Large intestine (tissue), 3 donors: ENCODE data around the gene MMP12. TPM values are rescaled to one million over a fixed set of nuclear protein-coding genes. Genes with fewer than 3 reads are reported as not detected.

ENCODE experiments used
- DNase-seq, 2 donors: peaks; one replicate each; pipeline versions ENCODE4 v3.0.0 to v3.0.0-alpha.2; 2013
- H3K27ac ChIP-seq: one replicate; pipeline ENCODE4 v1.5.1; 2013; ENCODE audit warnings: low read length
- H3K27me3 ChIP-seq: 2 replicates; pipeline ENCODE4 v1.6.1; 2013; ENCODE audit warnings: low read length; ENCODE audit not compliant: control insufficient read depth, insufficient read depth
- H3K36me3 ChIP-seq: 2 replicates; pipeline ENCODE4 v1.6.1; 2013; ENCODE audit warnings: low read length; ENCODE audit not compliant: control insufficient read depth, insufficient read depth
- H3K4me1 ChIP-seq: one replicate; pipeline ENCODE4 v1.6.1; 2013; ENCODE audit warnings: low read length; ENCODE audit not compliant: control insufficient read depth, insufficient read depth
- H3K4me3 ChIP-seq: one replicate; pipeline ENCODE4 v1.5.1; 2013; ENCODE audit warnings: low read length
- H3K9me3 ChIP-seq: one replicate; pipeline ENCODE4 v1.6.1; 2013; ENCODE audit warnings: mild to moderate bottlenecking, low read depth, low read length, moderate library complexity; ENCODE audit not compliant: control insufficient read depth
- WGBS: methylation state at CpG from one replicate; pipeline ENCODE4 v1.1.5; 2013; ENCODE audit warnings: low lambda C conversion rate; ENCODE audit not compliant: insufficient coverage; 5-methylcytosine and 5-hydroxymethylcytosine counted together
- polyA plus RNA-seq: library from polyadenylated mRNA; unstranded; fragments of 120-200 nt; gene quantifications from one replicate; pipeline ENCODE4 v1.2.1, GENCODE V29; 2013

The MMP12 gene
- polyA plus RNA-seq, 1 donor, result 0.66 TPM

- DNase-seq, result no peak
- H3K27ac ChIP-seq, result peak overlapping the region; percentile 77
Observed at GRCh38 chr11:102832612-102833011, 42.2 kb downstream of the MMP12 start.

GRCh38 chr11:102831489-102832440, 43.0 kb downstream of the MMP12 start:
- peak; percentile 66 to 74 for DNase-seq
- Histone ChIP-seq H3K4me1 (peaks cover 7% of the 10 kb centered on the region), H3K36me3 (no peaks in the 10 kb centered on the region), H3K27ac (peak overlapping the region; percentile 77), H3K27me3 (no peaks in the 10 kb centered on the region), H3K9me3 (no peaks in the 10 kb centered on the region), H3K4me3 (peak overlapping the region; percentile 51)
- 50% methylated on average over 1 of the region's 38 CpGs for WGBS

More at GRCh38 chr11:102832612-102833011, 42.2 kb downstream of the MMP12 start:
- Histone ChIP-seq H3K4me3 (peak overlapping the region; percentile 51), H3K9me3 (no peaks in the 10 kb centered on the region), H3K4me1 (peaks cover 7% of the 10 kb centered on the region), H3K27me3 (no peaks in the 10 kb centered on the region), H3K36me3 (no peaks in the 10 kb centered on the region)
- WGBS, result 83% methylated on average over 1 of the region's 7 CpGs

- Histone ChIP-seq H3K36me3 (no peaks in the 10 kb centered on the region), H3K4me1 (peaks cover 7% of the 10 kb centered on the region), H3K9me3 (peaks cover 3% of the 10 kb centered on the region), H3K27ac (no peak overlapping the region), H3K4me3 (peak overlapping the region; percentile 51), H3K27me3 (no peaks in the 10 kb centered on the region)
- no peak for DNase-seq
- WGBS, result no CpG with 5 or more reads among the region's 2 CpGs
Observed at GRCh38 chr11:102831128-102831488, 43.7 kb downstream of the MMP12 start.

GRCh38 chr11:102830001-102830727, 44.6 kb downstream of the MMP12 start:
- no CpG with 5 or more reads among the region's 5 CpGs for WGBS
- no peaks in the 10 kb centered on the region for H3K4me1 ChIP-seq
- DNase-seq, result no peak
- H3K27me3 ChIP-seq, result no peaks in the 10 kb centered on the region
- no peak overlapping the region for H3K4me3 ChIP-seq
- H3K36me3 ChIP-seq, result no peaks in the 10 kb centered on the region
- H3K9me3 ChIP-seq, result peaks cover 4% of the 10 kb centered on the region
- no peak overlapping the region for H3K27ac ChIP-seq

GRCh38 chr11:102829316-102830000, 45.3 kb downstream of the MMP12 start:
- no CpG with 5 or more reads among the region's 6 CpGs for WGBS
- H3K4me3 ChIP-seq, result no peak overlapping the region
- H3K9me3 ChIP-seq, result peaks cover 4% of the 10 kb centered on the region

GRCh38 chr11:102824556-102824955, 50.2 kb downstream of the MMP12 start:
- Histone ChIP-seq H3K27ac (no peak overlapping the region), H3K27me3 (no peaks in the 10 kb centered on the region), H3K4me1 (no peaks in the 10 kb centered on the region), H3K9me3 (peaks cover 4% of the 10 kb centered on the region), H3K4me3 (no peak overlapping the region), H3K36me3 (no peaks in the 10 kb centered on the region)
- DNase-seq, result no peak
- WGBS, result no CpG with 5 or more reads among the region's 1 CpG

More at GRCh38 chr11:102829316-102830000, 45.3 kb downstream of the MMP12 start:
- Histone ChIP-seq H3K36me3 (no peaks in the 10 kb centered on the region), H3K4me1 (no peaks in the 10 kb centered on the region), H3K27me3 (no peaks in the 10 kb centered on the region), H3K27ac (no peak overlapping the region)
- no peak for DNase-seq

GRCh38 chr11:102819491-102819890, 55.3 kb downstream of the MMP12 start:
- Histone ChIP-seq H3K27ac (no peak overlapping the region), H3K4me1 (no peaks in the 10 kb centered on the region), H3K4me3 (no peak overlapping the region), H3K36me3 (no peaks in the 10 kb centered on the region), H3K9me3 (no peaks in the 10 kb centered on the region), H3K27me3 (no peaks in the 10 kb centered on the region)
- no peak for DNase-seq
- WGBS, result no CpG with 5 or more reads among the region's 6 CpGs

GRCh38 chr11:102813484-102813883, 61.3 kb downstream of the MMP12 start:
- no peaks in the 10 kb centered on the region for H3K36me3 ChIP-seq
- 92% methylated on average over 1 of the region's 1 CpG for WGBS
- no peak for DNase-seq
- no peaks in the 10 kb centered on the region for H3K4me1 ChIP-seq
- no peak overlapping the region for H3K4me3 ChIP-seq
- H3K9me3 ChIP-seq, result no peaks in the 10 kb centered on the region
- no peaks in the 10 kb centered on the region for H3K27me3 ChIP-seq
- no peak overlapping the region for H3K27ac ChIP-seq
